GM12873 (cell line): ENCODE measurements around the gene AJAP1.

Source experiments
- CTCF ChIP-seq: IDR thresholded peaks from 2 replicates; pipeline ENCODE4 v1.5.1; 2012; ENCODE audit warnings: low read depth, mild to moderate bottlenecking, moderate library complexity, low read length, control low read depth; ENCODE audit not compliant: insufficient read depth; ENCODE audit errors: missing control alignments

AJAP1 gene

GRCh38 chr1:4677608-4678007 is 23.2 kb downstream of the AJAP1 start:
- no peak for TF ChIP-seq CTCF

- TF ChIP-seq CTCF = no peak
These were observed 23.8 kb downstream of the AJAP1 start for GRCh38 chr1:4678066-4678717.

- no peak for TF ChIP-seq CTCF
These were observed 26.6 kb downstream of the AJAP1 start for GRCh38 chr1:4681026-4681425.

GRCh38 chr1:4682607-4683220 is 28.3 kb downstream of the AJAP1 start:
- TF ChIP-seq CTCF = no peak

- no peak for TF ChIP-seq CTCF
These were observed 29.7 kb downstream of the AJAP1 start for GRCh38 chr1:4684136-4684535.

- TF ChIP-seq CTCF = no peak
These were observed 30.6 kb downstream of the AJAP1 start for GRCh38 chr1:4684864-4685522.

- no peak for TF ChIP-seq CTCF
These were observed 31.1 kb downstream of the AJAP1 start for GRCh38 chr1:4685523-4685865.
